Neural progenitor cell (in vitro differentiated cells): Measurements from ENCODE around the gene HNRNPA1.

Experiments used
- EZH2phosphoT487 ChIP-seq: fragments of 200-600 bp; sonication (generic); IDR thresholded peaks from 2 replicates; pipeline ENCODE4 v1.6.1; 2017; ENCODE audit warnings: antibody characterized with exemption
- TF ChIP-seq, protein P1 (sequence below): fragments of 200-600 bp; sonication (generic); IDR thresholded peaks from 2 replicates; pipeline ENCODE4 v1.5.1; 2017; ENCODE audit warnings: antibody characterized with exemption, mild to moderate bottlenecking

GRCh38 chr12:54294152-54294952 is 13.8 kb downstream of the HNRNPA1 start:
- TF ChIP-seq, protein P1, sequence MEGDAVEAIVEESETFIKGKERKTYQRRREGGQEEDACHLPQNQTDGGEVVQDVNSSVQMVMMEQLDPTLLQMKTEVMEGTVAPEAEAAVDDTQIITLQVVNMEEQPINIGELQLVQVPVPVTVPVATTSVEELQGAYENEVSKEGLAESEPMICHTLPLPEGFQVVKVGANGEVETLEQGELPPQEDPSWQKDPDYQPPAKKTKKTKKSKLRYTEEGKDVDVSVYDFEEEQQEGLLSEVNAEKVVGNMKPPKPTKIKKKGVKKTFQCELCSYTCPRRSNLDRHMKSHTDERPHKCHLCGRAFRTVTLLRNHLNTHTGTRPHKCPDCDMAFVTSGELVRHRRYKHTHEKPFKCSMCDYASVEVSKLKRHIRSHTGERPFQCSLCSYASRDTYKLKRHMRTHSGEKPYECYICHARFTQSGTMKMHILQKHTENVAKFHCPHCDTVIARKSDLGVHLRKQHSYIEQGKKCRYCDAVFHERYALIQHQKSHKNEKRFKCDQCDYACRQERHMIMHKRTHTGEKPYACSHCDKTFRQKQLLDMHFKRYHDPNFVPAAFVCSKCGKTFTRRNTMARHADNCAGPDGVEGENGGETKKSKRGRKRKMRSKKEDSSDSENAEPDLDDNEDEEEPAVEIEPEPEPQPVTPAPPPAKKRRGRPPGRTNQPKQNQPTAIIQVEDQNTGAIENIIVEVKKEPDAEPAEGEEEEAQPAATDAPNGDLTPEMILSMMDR = peak; percentile 77
- TF ChIP-seq EZH2phosphoT487 = no peak
